ENCODE results near the gene NKX2-4. TPM values are rescaled to one million over a fixed set of nuclear protein-coding genes. Genes with fewer than 3 reads are reported as not detected.

The NKX2-4 gene
- total RNA-seq, 2 experiments from 2014 or later: not detected

DNA sequence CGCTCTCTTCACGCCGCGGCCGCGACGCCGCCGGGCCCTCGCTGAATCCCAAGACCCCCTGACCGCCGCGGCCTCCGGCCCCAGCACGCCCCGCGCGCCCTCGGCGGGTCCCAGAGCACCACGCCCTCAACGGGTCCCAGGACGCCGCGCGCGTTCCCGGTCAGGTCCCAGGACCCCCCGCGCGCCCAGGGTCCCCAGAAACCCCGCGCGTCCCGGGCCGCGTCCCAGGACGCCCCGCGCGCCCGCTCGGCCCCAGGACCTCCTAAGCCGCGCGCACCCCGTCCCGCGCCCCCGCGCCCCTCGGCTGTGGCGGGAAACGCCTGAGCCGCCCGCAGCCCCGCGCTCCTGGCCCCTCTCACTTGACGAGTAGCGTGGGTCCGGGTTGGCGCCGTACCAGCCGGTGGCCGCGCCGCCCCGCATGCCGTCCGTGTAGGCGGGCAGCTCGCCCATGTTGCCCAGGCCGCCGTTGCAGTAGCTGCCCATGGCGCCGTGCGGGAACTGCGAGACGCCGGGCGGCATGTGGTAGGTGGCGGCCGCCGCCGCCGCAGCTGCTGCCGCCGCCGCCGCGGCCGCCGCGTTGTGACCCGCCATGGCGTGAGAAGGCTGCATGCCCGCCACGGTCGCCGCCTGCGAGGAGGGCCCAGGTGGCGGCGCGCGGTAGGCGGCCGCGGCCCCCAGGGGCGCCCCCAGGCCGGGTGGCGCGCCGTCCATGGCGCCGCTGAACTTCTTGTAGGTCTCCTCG lies 556 bp downstream of the NKX2-4 start:
- no peaks in the 10 kb centered on the region for H3K9me2 ChIP-seq (ENCODE audit: insufficient read depth, low read length)
- H3K79me2 ChIP-seq (ENCODE audit: insufficient read depth, low read depth, low read length): no peaks in the 10 kb centered on the region
- no peak overlapping the region for H2AFZ ChIP-seq (ENCODE audit: low read length)
- H3K36me3 ChIP-seq (ENCODE audit: insufficient read depth, low read length): no peaks in the 10 kb centered on the region
- no peak for DNase-seq (ENCODE audit: low spot score)
- no peaks in the 10 kb centered on the region for H4K20me1 ChIP-seq (ENCODE audit: insufficient read depth, low read length)
- H3K4me3 ChIP-seq (ENCODE audit: low read depth, low read length, poor library complexity, severe bottlenecking): no peak overlapping the region
- H3K9me3 ChIP-seq (ENCODE audit: low read length): no peaks in the 10 kb centered on the region
- no TSS peak for BruUV-seq (replicated peaks)
- intact Hi-C loops (cut with micrococcal nuclease; ENCODE audit: unreplicated experiment): no loop called here
- H3K27ac ChIP-seq (ENCODE audit: low read depth, low read length, poor library complexity, severe bottlenecking): no peak overlapping the region
- CTCF ChIA-PET (ENCODE audit: unreplicated experiment): no interaction called here
- POLR2A ChIA-PET: no interaction called here
- TF ChIP-seq EZH2phosphoT487 (IDR thresholded peaks at IDR 0.05; ENCODE audit: borderline replicate concordance, low read depth, low read length): no peak
- TF ChIP-seq, protein P1, sequence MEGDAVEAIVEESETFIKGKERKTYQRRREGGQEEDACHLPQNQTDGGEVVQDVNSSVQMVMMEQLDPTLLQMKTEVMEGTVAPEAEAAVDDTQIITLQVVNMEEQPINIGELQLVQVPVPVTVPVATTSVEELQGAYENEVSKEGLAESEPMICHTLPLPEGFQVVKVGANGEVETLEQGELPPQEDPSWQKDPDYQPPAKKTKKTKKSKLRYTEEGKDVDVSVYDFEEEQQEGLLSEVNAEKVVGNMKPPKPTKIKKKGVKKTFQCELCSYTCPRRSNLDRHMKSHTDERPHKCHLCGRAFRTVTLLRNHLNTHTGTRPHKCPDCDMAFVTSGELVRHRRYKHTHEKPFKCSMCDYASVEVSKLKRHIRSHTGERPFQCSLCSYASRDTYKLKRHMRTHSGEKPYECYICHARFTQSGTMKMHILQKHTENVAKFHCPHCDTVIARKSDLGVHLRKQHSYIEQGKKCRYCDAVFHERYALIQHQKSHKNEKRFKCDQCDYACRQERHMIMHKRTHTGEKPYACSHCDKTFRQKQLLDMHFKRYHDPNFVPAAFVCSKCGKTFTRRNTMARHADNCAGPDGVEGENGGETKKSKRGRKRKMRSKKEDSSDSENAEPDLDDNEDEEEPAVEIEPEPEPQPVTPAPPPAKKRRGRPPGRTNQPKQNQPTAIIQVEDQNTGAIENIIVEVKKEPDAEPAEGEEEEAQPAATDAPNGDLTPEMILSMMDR (conservative IDR thresholded peaks at IDR 0.05; ENCODE audit: low read length): no peak
- no peak overlapping the region for H3K4me2 ChIP-seq (ENCODE audit: low read length)
- no peaks in the 10 kb centered on the region for H3K4me1 ChIP-seq (ENCODE audit: insufficient read depth, low read length, poor library complexity, severe bottlenecking)

DNA sequence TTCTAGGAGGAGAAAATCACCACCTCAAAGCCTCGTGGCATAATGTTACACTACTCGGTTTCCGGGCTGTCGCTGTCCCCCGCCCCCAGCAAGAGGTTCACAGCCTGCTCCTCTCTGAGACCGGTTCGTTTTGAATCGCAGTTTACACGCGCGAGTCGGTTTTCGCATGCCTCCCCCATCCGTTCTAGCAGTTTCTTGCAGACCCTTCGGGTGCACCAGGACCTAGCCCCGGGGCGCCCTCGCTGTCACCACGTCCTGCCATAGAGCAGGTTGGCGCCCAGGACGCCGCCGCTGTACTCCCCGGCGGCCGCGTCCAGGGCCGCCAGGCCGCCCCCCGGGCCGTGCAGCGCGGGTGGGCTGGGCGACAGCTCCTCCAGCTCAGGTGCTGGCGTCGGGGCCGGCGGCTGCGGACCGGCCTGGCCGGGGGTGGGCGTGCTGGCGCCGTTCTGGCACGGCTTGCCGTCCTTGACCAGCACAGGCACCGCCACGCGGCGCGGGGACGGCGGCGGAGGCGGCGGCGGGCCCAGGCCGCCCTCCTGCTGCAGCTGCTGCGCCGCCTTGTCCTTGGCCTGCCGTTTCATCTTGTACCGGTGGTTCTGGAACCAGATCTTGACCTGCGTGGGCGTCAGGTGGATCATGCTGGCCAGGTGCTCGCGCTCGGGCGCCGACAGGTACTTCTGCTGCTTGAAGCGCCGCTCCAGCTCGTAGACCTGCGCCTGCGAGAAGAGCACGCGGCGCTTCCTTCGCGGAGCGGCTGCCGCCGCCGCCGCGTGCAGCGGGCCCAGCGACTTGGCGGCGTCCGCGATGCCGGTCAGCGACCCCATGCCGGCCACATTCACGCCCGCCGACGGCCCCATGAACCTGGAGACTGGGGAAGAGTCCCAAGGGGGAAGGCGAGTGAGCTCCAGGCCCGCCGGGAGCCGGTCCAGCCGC lies 1.4 kb downstream of the NKX2-4 start:
- Histone ChIP-seq H3K36me3 (ENCODE audit: insufficient read depth, low read length) (peaks cover under 1% of the 10 kb centered on the region; the same call in 1 of the 2 replicates), H3K4me3 (ENCODE audit: low read depth, low read length, poor library complexity, severe bottlenecking) (no peak overlapping the region), H2AFZ (ENCODE audit: low read length) (no peak overlapping the region), H3K4me1 (ENCODE audit: insufficient read depth, low read length, poor library complexity, severe bottlenecking) (no peaks in the 10 kb centered on the region), H3K27ac (ENCODE audit: low read depth, low read length, poor library complexity, severe bottlenecking) (no peak overlapping the region), H3K4me2 (ENCODE audit: low read length) (no peak overlapping the region), H3K79me2 (ENCODE audit: insufficient read depth, low read depth, low read length) (no peaks in the 10 kb centered on the region), H3K9me3 (ENCODE audit: low read length) (no peaks in the 10 kb centered on the region), H4K20me1 (ENCODE audit: insufficient read depth, low read length) (no peaks in the 10 kb centered on the region), H3K9me2 (ENCODE audit: insufficient read depth, low read length) (no peaks in the 10 kb centered on the region)
- intact Hi-C loops (cut with micrococcal nuclease; ENCODE audit: unreplicated experiment): no loop called here
- ChIA-PET CTCF (ENCODE audit: unreplicated experiment) (no interaction called here), POLR2A (interaction anchor here (0.6 to 1.0 kb wide), 3 partner anchors 39 to 531 kb away, joined by 3 to 6 read pairs (median 3); no protein-coding TSS in a partner anchor)
- no TSS peak for BruUV-seq (replicated peaks)
- DNase-seq (ENCODE audit: low spot score): no peak
- TF ChIP-seq EZH2phosphoT487 (IDR thresholded peaks at IDR 0.05; ENCODE audit: borderline replicate concordance, low read depth, low read length): no peak
- TF ChIP-seq, protein P1 (conservative IDR thresholded peaks at IDR 0.05; ENCODE audit: low read length): no peak

All from OCI-LY7 (cell line).